Natural killer cell treated with Interleukin-12 subunit alpha and Interleukin-12 subunit beta and Interleukin-15 and Interleukin-18, amount 100 ng/mL, for 72 hours (primary cell): Measurements from ENCODE around the gene CTDNEP1. TPM values are rescaled to one million over a fixed set of nuclear protein-coding genes. Genes with fewer than 3 reads are reported as not detected.

ENCODE experiments used
- ATAC-seq, 2 donors: fragments of 150-1000 bp; cut with Tn5 transposase in 1 of 2; sonication (Bioruptor Pico), chemical (Tn5 transposase) in 1 of 2; 2 replicates each; pipeline ENCODE4 v1.10.0; 2021
- DNase-seq: peaks from one replicate; pipeline ENCODE4 v3.0.0; 2022; ENCODE audit warnings: low spot score
- H3K27ac Mint-ChIP-seq, 2 donors: 1 replicate in 1 of 2; 2 replicates in 1 of 2; pipeline ENCODE4 v1.8.0; 2022; ENCODE audit warnings: mixed read lengths in 2 of 2, mild to moderate bottlenecking in 1 of 2, moderate library complexity in 1 of 2
- H3K27me3 Mint-ChIP-seq, 2 donors: 1 replicate in 1 of 2; 2 replicates in 1 of 2; pipeline ENCODE4 v1.8.0; 2022; ENCODE audit warnings: mixed read lengths in 2 of 2
- H3K36me3 Mint-ChIP-seq: one replicate; pipeline ENCODE4 v1.8.0; 2022; ENCODE audit warnings: mixed read lengths
- H3K4me1 Mint-ChIP-seq, 2 donors: 1 replicate in 1 of 2; 2 replicates in 1 of 2; pipeline ENCODE4 v1.8.0; 2022; ENCODE audit warnings: low read depth in 2 of 2, mixed read lengths in 2 of 2, mild to moderate bottlenecking in 1 of 2
- H3K4me3 Mint-ChIP-seq: one replicate; pipeline ENCODE4 v1.8.0; 2022; ENCODE audit warnings: mixed read lengths
- H3K9me3 Mint-ChIP-seq: 2 replicates; pipeline ENCODE4 v1.8.0; 2022; ENCODE audit warnings: mixed read lengths
- total RNA-seq, 2 donors: library from RNA; stranded (reverse); gene quantifications; one replicate each; pipeline ENCODE4 v1.2.3, GENCODE V29; 2022

Gene CTDNEP1
- total RNA-seq, 2 donors from 2014 or later: 145 to 165 TPM

DNA sequence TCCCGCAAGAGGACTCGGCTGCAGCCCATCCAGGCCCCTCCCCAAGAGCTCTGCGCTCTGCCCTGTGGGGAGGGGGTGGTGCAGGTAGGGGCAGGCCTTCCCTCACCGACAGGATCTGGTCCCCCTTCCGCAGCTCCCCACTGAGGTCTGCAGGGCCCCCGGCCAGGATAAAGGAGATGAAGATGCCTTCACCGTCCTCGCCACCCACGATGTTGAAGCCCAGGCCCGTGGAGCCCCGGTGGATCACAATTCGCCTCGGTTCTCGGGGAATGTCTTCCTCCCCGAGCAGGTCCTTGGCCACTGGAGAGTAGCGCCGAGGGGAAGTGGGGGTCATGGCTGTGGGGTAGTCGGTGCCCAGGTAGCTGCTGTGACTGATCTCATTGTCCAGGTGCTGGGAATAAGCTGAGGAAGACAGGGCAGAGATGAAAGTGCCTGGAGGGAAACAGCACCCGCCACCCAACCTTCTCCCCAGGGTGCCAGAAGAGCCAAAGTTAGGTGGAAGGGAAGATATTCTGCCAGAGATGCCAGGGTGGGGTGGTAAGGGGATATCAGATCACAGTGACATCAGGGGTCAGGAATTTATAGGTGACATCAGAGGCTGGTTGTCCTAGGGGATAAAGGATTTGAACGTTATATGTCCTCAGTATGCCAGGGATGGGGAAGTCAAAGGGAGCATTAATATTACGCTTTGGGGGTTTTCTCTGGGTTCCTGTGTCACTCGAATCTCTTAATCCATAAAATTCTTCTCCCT is 54.7 kb downstream of the CTDNEP1 start:
- Mint-ChIP-seq H3K36me3 (no peaks in the 10 kb centered on the region), H3K9me3 (no peaks in the 10 kb centered on the region), H3K4me3 (no peak overlapping the region), H3K4me1 (no peaks in the 10 kb centered on the region), H3K27ac (no peak overlapping the region), H3K27me3 (no peaks in the 10 kb centered on the region)
- DNase-seq: no peak
- ATAC-seq: peak in 1 of 2 donors; percentile 34

DNA sequence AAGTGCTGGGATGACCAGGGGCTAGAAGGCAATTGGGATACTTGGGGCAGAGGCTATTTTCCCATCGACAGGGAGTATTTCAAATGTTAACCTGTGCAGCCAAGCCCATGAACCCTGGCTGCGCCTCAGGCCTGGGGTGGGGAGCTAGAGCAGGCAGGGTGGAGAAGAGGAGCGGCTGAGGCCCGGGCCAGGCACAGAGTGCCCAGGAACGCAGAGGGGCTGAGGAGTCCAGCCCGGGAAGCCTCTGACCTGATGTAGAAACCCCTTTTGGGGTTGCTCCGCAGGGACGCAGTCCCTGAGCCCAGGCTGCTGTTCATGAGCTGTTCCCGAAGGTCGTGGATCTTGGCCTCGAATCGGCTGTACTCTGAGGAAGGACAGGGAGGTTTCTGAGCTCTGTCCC is 55.6 kb downstream of the CTDNEP1 start:
- no peak overlapping the region for H3K4me3 Mint-ChIP-seq
- no peak overlapping the region for H3K27ac Mint-ChIP-seq
- ATAC-seq: no peak
- H3K4me1 Mint-ChIP-seq: no peaks in the 10 kb centered on the region
- no peaks in the 10 kb centered on the region for H3K27me3 Mint-ChIP-seq
- H3K36me3 Mint-ChIP-seq: no peaks in the 10 kb centered on the region
- H3K9me3 Mint-ChIP-seq: no peaks in the 10 kb centered on the region
- DNase-seq: no peak

Other genes starting within 250 kb of the CTDNEP1 start
- 100 to 1,000 TPM; 206 to 224 TPM for gene RNASEK, start 239.1 kb downstream of the CTDNEP1 start, total RNA-seq
- gene BCL6B, start 228.7 kb downstream of the CTDNEP1 start, total RNA-seq: 1 to 10 TPM in 1 of 2 donors, under 1 TPM in 1; 0.73 to 1.1 TPM
- gene SLC16A13, start 215.7 kb downstream of the CTDNEP1 start, total RNA-seq: 10 to 100 TPM; 11.7 to 19.1 TPM
- gene SLC16A11, start 207.6 kb downstream of the CTDNEP1 start, total RNA-seq: 1 to 10 TPM; 1.2 to 1.7 TPM
- gene CLEC10A, start 171.5 kb downstream of the CTDNEP1 start, total RNA-seq: not detected
- gene ASGR2, start 136.9 kb downstream of the CTDNEP1 start, total RNA-seq: under 1 TPM in 1 of 2 donors, not detected in 1; 0.33 TPM
- gene ASGR1, start 72.4 kb downstream of the CTDNEP1 start, total RNA-seq: under 1 TPM in 1 of 2 donors, not detected in 1; 0.95 TPM
- 1 to 10 TPM; 3.3 to 8.3 TPM for gene DLG4, start 31.9 kb downstream of the CTDNEP1 start, total RNA-seq
- gene ACADVL, start 31.8 kb downstream of the CTDNEP1 start, total RNA-seq: 100 to 1,000 TPM; 651 to 710 TPM
- gene DVL2, start 17.2 kb downstream of the CTDNEP1 start, total RNA-seq: 10 to 100 TPM; 35.1 to 61.6 TPM
- 10 to 100 TPM; 40.1 to 55.2 TPM for gene PHF23, start 12.3 kb downstream of the CTDNEP1 start, total RNA-seq
- gene GABARAP, start 9.3 kb downstream of the CTDNEP1 start, total RNA-seq: 100 to 1,000 TPM; 197 to 277 TPM
- 10 to 100 TPM; 43.5 to 70.5 TPM for gene ELP5, start 481 bp upstream of the CTDNEP1 start, total RNA-seq
- gene CLDN7, start 10.7 kb upstream of the CTDNEP1 start, total RNA-seq: 1 to 10 TPM in 1 of 2 donors, under 1 TPM in 1; 0.73 to 1.1 TPM
- under 1 TPM in 1 of 2 donors, not detected in 1; 0.50 TPM for gene SLC2A4, start 30.0 kb upstream of the CTDNEP1 start, total RNA-seq
- not detected for gene YBX2, start 42.9 kb upstream of the CTDNEP1 start, total RNA-seq
- gene EIF5A, start 55.9 kb upstream of the CTDNEP1 start, total RNA-seq: 1,000 to 10,000 TPM in 1 of 2 donors, 100 to 1,000 TPM in 1; 953 to 1,345 TPM
- gene GPS2, start 63.6 kb upstream of the CTDNEP1 start, total RNA-seq: 10 to 100 TPM; 58.1 to 87.0 TPM
- gene NEURL4, start 77.6 kb upstream of the CTDNEP1 start, total RNA-seq: 10 to 100 TPM; 37.6 to 76.7 TPM
- 100 to 1,000 TPM; 240 to 419 TPM for gene ACAP1, start 84.8 kb upstream of the CTDNEP1 start, total RNA-seq
- gene KCTD11, start 100.4 kb upstream of the CTDNEP1 start, total RNA-seq: 10 to 100 TPM in 1 of 2 donors, 1 to 10 TPM in 1; 6.7 to 13.0 TPM
- not detected for gene TMEM95, start 103.4 kb upstream of the CTDNEP1 start, total RNA-seq
- gene TNK1, start 129.4 kb upstream of the CTDNEP1 start, total RNA-seq: under 1 TPM in 1 of 2 donors, not detected in 1; 0.36 TPM
- 10 to 100 TPM; 32.2 to 48.4 TPM for gene PLSCR3, start 142.8 kb upstream of the CTDNEP1 start, total RNA-seq
- 10 to 100 TPM; 40.1 to 51.1 TPM for gene TMEM256, start 152.4 kb upstream of the CTDNEP1 start, total RNA-seq
- gene NLGN2, start 156.1 kb upstream of the CTDNEP1 start, total RNA-seq: 1 to 10 TPM; 2.3 to 7.7 TPM
- gene SPEM1, start 168.6 kb upstream of the CTDNEP1 start, total RNA-seq: not detected
- gene SPEM2, start 173.9 kb upstream of the CTDNEP1 start, total RNA-seq: not detected
- gene SPEM3, start 177.1 kb upstream of the CTDNEP1 start, total RNA-seq: not detected
- 10 to 100 TPM; 11.2 to 14.2 TPM for gene TMEM102, start 183.7 kb upstream of the CTDNEP1 start, total RNA-seq
- gene FGF11, start 187.8 kb upstream of the CTDNEP1 start, total RNA-seq: 1 to 10 TPM; 1.9 to 4.5 TPM
- 10 to 100 TPM; 10.4 to 13.7 TPM for gene CHRNB1, start 193.3 kb upstream of the CTDNEP1 start, total RNA-seq
- 10 to 100 TPM; 19.7 to 26.1 TPM for gene ZBTB4, start 227.9 kb upstream of the CTDNEP1 start, total RNA-seq
- gene SLC35G6, start 229.7 kb upstream of the CTDNEP1 start, total RNA-seq: not detected
- 100 to 1,000 TPM; 212 to 283 TPM for gene POLR2A, start 232.6 kb upstream of the CTDNEP1 start, total RNA-seq